ENCODE data around the gene SLC49A3. TPM values are rescaled to one million over a fixed set of nuclear protein-coding genes. Genes with fewer than 3 reads are reported as not detected.

The SLC49A3 gene
- polyA plus RNA-seq, 1 donor from 2014 or later = not detected

GRCh38 chr4:705278-706082, 16.5 kb upstream of the SLC49A3 start, which contains the start of gene PCGF3:
Gene PCGF3 (plus strand): TSS chr4:705832. CDS start chr4:733681, 27,849 bp downstream.
- peak; percentile 37 for TF ChIP-seq RAD21 (conservative IDR thresholded peaks at IDR 0.05)
- TF ChIP-seq EP300 (conservative IDR thresholded peaks at IDR 0.05; ENCODE audit: poor library complexity, severe bottlenecking) = peak; percentile 30
- TF ChIP-seq, protein P1, sequence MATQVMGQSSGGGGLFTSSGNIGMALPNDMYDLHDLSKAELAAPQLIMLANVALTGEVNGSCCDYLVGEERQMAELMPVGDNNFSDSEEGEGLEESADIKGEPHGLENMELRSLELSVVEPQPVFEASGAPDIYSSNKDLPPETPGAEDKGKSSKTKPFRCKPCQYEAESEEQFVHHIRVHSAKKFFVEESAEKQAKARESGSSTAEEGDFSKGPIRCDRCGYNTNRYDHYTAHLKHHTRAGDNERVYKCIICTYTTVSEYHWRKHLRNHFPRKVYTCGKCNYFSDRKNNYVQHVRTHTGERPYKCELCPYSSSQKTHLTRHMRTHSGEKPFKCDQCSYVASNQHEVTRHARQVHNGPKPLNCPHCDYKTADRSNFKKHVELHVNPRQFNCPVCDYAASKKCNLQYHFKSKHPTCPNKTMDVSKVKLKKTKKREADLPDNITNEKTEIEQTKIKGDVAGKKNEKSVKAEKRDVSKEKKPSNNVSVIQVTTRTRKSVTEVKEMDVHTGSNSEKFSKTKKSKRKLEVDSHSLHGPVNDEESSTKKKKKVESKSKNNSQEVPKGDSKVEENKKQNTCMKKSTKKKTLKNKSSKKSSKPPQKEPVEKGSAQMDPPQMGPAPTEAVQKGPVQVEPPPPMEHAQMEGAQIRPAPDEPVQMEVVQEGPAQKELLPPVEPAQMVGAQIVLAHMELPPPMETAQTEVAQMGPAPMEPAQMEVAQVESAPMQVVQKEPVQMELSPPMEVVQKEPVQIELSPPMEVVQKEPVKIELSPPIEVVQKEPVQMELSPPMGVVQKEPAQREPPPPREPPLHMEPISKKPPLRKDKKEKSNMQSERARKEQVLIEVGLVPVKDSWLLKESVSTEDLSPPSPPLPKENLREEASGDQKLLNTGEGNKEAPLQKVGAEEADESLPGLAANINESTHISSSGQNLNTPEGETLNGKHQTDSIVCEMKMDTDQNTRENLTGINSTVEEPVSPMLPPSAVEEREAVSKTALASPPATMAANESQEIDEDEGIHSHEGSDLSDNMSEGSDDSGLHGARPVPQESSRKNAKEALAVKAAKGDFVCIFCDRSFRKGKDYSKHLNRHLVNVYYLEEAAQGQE (IDR thresholded peaks at IDR 0.05; ENCODE audit: borderline replicate concordance) = peak; percentile 32
- TF ChIP-seq, protein P2, sequence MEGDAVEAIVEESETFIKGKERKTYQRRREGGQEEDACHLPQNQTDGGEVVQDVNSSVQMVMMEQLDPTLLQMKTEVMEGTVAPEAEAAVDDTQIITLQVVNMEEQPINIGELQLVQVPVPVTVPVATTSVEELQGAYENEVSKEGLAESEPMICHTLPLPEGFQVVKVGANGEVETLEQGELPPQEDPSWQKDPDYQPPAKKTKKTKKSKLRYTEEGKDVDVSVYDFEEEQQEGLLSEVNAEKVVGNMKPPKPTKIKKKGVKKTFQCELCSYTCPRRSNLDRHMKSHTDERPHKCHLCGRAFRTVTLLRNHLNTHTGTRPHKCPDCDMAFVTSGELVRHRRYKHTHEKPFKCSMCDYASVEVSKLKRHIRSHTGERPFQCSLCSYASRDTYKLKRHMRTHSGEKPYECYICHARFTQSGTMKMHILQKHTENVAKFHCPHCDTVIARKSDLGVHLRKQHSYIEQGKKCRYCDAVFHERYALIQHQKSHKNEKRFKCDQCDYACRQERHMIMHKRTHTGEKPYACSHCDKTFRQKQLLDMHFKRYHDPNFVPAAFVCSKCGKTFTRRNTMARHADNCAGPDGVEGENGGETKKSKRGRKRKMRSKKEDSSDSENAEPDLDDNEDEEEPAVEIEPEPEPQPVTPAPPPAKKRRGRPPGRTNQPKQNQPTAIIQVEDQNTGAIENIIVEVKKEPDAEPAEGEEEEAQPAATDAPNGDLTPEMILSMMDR (IDR thresholded peaks at IDR 0.05; ENCODE audit: poor library complexity, severe bottlenecking) = no peak
- TF ChIP-seq EZH2 (IDR thresholded peaks at IDR 0.05; ENCODE audit: borderline replicate concordance, insufficient read depth, low read length, poor library complexity, severe bottlenecking) = no peak
- TF ChIP-seq TAF1 (IDR thresholded peaks at IDR 0.05; ENCODE audit: low read depth) = no peak
- TF ChIP-seq SMC3 (conservative IDR thresholded peaks at IDR 0.05; ENCODE audit: poor library complexity) = peak; percentile 32
- peak; percentile 77 for TF ChIP-seq POLR2AphosphoS5 (IDR thresholded peaks at IDR 0.05)
- TF ChIP-seq MXI1 (conservative IDR thresholded peaks at IDR 0.05; ENCODE audit: poor library complexity, severe bottlenecking) = peak; percentile 67
- Histone ChIP-seq H3K27me3 (ENCODE audit: insufficient read depth, low read depth, low read length) (no peaks in the 10 kb centered on the region), H3K9ac (ENCODE audit: low read length) (peak within 1 kb of the TSS; percentile 99), H3K4me2 (ENCODE audit: low read length) (peak within 1 kb of the TSS; percentile 30), H3K4me3 (ENCODE audit: low read length) (peak within 1 kb of the TSS; percentile 80), H3K9me3 (ENCODE audit: low read length) (no peaks in the 10 kb centered on the region), H2AFZ (ENCODE audit: low read depth, low read length) (peak within 1 kb of the TSS; percentile 65), H3K27ac (ENCODE audit: low read length) (peak within 1 kb of the TSS; percentile 72), H3K79me2 (replicated peaks; ENCODE audit: insufficient read depth, low read length) (peaks cover 40% of the 10 kb centered on the region), H4K20me1 (ENCODE audit: insufficient read depth) (peaks cover 7% of the 10 kb centered on the region), H3F3A (ENCODE audit: insufficient read depth, low read length, poor library complexity, severe bottlenecking) (peaks cover 6% of the 10 kb centered on the region), H3K9me2 (ENCODE audit: insufficient read depth, low read length) (no peaks in the 10 kb centered on the region), H3K36me3 (ENCODE audit: insufficient read depth, low read length) (no peaks in the 10 kb centered on the region)

GRCh38 chr4:704971-705277, 16.0 kb upstream of the SLC49A3 start:
- Histone ChIP-seq H2AFZ (ENCODE audit: low read depth, low read length) (no peak overlapping the region), H3K27me3 (ENCODE audit: insufficient read depth, low read depth, low read length) (no peaks in the 10 kb centered on the region), H3K27ac (ENCODE audit: low read length) (no peak overlapping the region), H3K36me3 (ENCODE audit: insufficient read depth, low read length) (no peaks in the 10 kb centered on the region), H3K9me2 (ENCODE audit: insufficient read depth, low read length) (no peaks in the 10 kb centered on the region), H3K9me3 (ENCODE audit: low read length) (no peaks in the 10 kb centered on the region), H3K4me2 (ENCODE audit: low read length) (no peak overlapping the region), H4K20me1 (ENCODE audit: insufficient read depth) (peaks cover 2% of the 10 kb centered on the region), H3K79me2 (replicated peaks; ENCODE audit: insufficient read depth, low read length) (peaks cover 35% of the 10 kb centered on the region), H3K9ac (ENCODE audit: low read length) (peak overlapping the region; percentile 47), H3F3A (ENCODE audit: insufficient read depth, low read length, poor library complexity, severe bottlenecking) (peaks cover 2% of the 10 kb centered on the region), H3K4me3 (ENCODE audit: low read length) (peak overlapping the region; percentile 80)
- TF ChIP-seq, protein P2 (IDR thresholded peaks at IDR 0.05; ENCODE audit: poor library complexity, severe bottlenecking) = no peak

Measured in neural cell (in vitro differentiated cells).